Activated CD8-positive, alpha-beta memory T cell treated with anti-CD3 and anti-CD28 coated beads, Interleukin-2, amount 50 U/mL, for 24 hours (primary cell): ENCODE results near the gene PNLDC1.
"Not testable (repeated sequence)": the region's sequence is repeated elsewhere in the genome, so short reads cannot be mapped to it uniquely, and the experiment has no call there.

Experiments used
- DNase-seq: peaks from one replicate; pipeline ENCODE4 v3.0.0-alpha.2; 2020; ENCODE audit errors: extremely low read depth

Gene PNLDC1

DNA sequence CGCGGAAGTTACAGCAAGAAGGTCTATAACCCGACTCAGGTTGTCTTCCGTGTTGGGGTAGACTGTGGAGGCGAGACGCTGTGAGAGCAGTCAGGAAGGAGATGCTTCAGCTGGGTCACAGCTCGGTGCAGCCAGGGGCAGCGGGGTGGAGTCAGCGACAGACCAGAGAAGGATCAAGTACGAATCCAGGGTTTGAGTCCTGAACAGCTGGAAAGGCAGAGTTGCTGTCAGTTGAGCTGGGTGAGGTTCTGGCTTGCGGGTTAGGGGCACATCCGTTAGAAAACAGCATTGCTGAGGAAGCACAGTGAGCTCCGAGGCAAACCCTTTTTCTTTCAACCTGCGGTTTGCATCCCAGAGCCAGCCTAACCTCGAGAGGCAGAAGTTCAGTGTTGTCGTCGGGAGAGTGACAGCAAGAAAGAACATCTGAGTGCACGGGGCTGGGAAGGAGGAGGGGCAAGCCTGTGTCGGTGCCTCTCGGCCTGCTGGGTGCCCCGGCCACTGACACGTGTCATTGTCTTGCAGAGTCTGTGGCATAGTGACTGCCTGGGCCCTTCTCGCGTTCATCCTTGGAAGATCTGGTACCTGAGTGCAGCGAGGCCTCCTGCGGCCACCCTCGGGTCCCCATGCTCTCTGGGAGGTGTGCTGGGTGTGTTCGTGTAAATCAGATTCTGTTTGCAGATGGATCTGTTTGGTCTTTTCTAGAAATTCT lies 20.0 kb downstream of the PNLDC1 start:
- no peak for DNase-seq

DNA sequence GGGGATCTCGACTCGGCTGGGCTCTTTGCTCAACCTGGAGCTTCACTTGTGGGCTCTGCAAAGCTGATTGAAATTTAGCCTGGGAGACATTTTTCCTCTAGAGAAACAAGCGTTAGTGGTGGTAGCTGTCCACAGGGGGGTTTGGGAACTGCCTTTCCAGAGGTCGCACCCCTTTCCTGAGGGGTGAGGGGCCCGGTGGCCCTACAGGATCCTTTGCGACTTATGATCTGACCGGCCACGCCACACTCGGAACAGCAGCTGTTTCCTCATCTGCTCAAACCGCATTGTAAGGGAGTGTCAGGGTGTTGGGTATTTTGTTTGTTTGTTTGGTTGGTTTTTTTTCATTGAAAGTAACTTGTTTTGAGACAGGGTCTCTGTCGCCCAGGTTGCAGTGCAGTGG lies 21.0 kb downstream of the PNLDC1 start:
- no peak for DNase-seq

- DNase-seq, result no peak
Measured at GRCh38 chr6:159821726-159822125, 21.6 kb downstream of the PNLDC1 start.

GRCh38 chr6:159823953-159824352 lies 23.9 kb downstream of the PNLDC1 start:
- no peak for DNase-seq

DNA sequence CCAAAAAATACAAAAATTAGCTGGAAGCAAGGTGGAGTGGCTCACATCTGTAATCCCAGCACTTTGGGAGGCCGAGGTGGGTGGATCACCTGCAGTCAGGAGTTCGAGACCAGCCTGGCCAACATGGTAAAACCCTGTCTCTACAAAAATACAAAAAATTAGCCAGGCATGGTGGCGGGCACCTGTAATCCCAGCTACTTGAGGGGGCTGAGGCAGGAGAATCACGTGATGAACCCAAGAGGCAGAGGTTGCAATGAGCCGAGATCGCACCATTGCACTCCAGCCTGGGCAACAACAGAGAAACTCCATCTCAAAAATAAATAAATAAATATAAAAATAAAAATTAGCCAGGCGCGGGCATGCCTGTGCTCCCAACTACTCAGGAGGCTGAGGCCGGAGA lies 24.6 kb downstream of the PNLDC1 start:
- DNase-seq, result not testable (repeated sequence)

GRCh38 chr6:159826004-159826403 lies 25.9 kb downstream of the PNLDC1 start:
- no peak for DNase-seq

GRCh38 chr6:159826968-159827647 lies 27.0 kb downstream of the PNLDC1 start:
- DNase-seq, result no peak

DNA sequence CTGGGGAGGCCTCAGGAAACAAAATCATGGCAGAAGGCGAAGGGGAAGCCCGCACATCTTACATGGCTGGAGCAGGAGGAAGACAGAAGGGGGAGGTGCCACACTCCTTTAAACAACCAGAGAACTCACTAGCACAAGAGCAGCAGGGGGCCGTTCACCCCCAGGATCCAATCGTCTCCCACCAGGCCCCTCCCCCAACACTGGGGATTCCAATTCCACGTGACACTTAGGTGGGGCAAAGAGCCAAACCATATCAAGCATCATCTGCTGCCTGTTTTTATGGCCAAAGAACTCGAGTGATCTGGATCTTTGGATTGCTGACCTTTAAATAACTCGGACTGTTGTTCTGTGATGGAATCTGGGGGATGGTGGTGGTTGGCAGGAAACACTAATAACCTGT lies 28.0 kb downstream of the PNLDC1 start:
- no peak for DNase-seq

GRCh38 chr6:159829526-159829925 lies 29.4 kb downstream of the PNLDC1 start:
- DNase-seq, result no peak

- no peak for DNase-seq
Measured at GRCh38 chr6:159830501-159831372, 30.7 kb downstream of the PNLDC1 start.

GRCh38 chr6:159831373-159831679 lies 31.2 kb downstream of the PNLDC1 start:
- no peak for DNase-seq

GRCh38 chr6:159832946-159833345 lies 32.9 kb downstream of the PNLDC1 start:
- DNase-seq, result no peak

DNA sequence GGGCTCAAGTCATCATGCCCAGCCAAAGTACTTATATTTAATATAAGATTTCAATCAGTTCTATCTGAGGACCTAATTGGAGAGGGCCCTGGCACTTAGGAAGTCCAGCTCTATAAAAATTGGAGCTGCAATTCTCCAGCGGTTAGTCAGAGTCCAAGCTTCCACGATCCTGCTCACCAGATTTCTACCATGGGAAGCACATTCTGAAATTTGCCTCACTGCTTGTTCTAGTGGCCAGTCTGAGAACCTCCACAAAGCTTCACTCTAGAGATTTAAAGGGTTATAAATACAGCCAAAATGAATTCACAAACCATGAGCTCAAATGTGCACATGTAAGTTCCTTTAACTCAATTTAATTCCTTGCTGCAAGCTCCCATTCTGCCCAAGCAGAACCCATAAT lies 33.5 kb downstream of the PNLDC1 start:
- no peak for DNase-seq

- DNase-seq, result no peak
Measured at GRCh38 chr6:159833997-159834603, 34.0 kb downstream of the PNLDC1 start.

GRCh38 chr6:159836718-159837490 lies 36.8 kb downstream of the PNLDC1 start:
- no peak for DNase-seq

DNA sequence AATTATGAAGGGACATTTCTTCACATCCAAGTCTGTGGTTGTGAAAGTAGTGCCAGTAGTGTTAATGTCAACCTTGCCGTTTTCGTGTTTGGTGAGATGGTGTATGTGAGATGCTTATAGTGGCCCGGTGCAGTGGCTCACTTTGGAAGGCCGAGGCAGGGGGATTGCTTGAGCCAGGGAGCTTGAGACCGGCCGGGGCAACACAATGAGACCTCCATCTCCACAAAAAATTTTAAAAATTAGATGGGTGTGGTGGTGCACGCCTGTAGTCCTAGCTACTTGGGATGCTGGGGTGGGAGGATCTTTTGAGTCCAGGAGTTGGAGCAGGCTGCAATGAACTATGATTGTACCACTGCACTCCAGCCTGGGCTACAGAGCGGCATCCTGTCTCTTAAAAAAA lies 37.4 kb downstream of the PNLDC1 start:
- no peak for DNase-seq

DNA sequence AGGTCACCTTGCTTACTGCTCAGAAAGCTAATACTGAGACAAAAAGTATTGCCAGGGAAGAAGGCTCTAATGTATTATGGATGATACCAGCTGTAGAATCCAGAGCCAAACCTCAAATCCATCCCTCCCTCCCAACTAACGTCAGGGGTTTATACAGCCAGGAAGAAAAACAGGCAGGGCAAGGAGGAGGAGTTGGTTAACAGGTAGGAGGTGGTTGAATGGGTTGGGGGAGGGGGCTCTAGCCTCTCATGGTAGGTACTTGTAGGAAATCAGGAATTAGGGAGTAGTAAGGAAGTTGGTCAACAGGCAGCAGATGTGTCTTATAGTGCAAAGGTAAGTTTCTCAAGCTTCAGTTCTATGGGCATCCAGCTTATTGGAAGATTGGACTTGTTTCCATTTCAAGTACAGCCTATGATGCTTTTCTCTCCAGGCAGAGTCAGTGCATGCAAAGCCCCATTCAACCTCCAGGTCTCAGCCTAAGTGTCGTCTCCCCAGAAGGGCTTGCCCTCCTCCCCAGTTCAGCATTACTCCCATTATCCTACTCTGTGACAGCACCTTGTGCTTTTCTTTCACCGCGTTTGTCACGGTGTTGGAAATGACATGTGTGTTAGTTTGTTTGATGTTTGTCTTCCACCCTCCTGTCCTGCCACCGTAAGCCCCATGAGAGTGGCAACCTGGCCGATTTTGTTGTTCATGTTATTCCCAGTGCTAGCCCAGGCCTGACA lies 38.1 kb downstream of the PNLDC1 start:
- DNase-seq, result no peak

GRCh38 chr6:159842035-159842434 lies 42.0 kb downstream of the PNLDC1 start:
- DNase-seq, result no peak

- no peak for DNase-seq
Measured at GRCh38 chr6:159844737-159845645, 44.9 kb downstream of the PNLDC1 start.

DNA sequence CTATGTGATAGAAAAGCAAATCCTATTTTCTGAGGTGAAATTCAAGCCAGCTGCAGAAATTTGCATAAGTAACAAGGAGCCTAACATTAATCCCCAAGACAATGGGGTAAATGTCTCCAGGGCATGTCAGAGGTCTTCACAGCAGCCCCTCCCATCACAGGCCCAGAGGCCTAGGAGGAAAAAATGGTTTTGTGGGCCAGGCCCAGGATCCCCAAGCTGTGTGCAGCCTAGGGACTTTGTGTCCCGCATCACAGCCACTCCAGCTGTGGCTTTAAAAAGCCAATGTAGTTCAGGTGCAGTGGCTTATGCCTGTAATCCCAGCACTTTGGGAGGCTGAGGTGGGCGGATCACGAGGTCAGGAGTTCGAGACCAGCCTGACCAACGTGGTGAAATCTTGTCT lies 48.5 kb downstream of the PNLDC1 start:
- not testable (repeated sequence) for DNase-seq
